Pancreas (tissue), 10 donors: Measurements from ENCODE around the gene TMEM132C. TPM values are rescaled to one million over a fixed set of nuclear protein-coding genes. Genes with fewer than 3 reads are reported as not detected.
A peak's percentile ranks its signal among the peaks of the same experiment; 100 is the strongest.

Experiments used
- ATAC-seq, 4 donors: fragments of 200-7000 bp; cut with Tn5 transposase; one replicate each; pipeline versions ENCODE4 v1.8.0 to v1.9.1; 2020; ENCODE audit warnings: mild to moderate bottlenecking in 4 of 4, moderate library complexity in 4 of 4
- DNase-seq, 6 donors: peaks; one replicate each; pipeline ENCODE4 v3.0.0-alpha.2; 2020
- FAIRE-seq: peaks from 2 replicates; lab custom pipeline; 2012; peaks lifted over from hg19 to GRCh38; lab: Jason Lieb, UNC
- H3K27ac ChIP-seq, 4 donors: fragments of 200-600 bp; sonication (generic); 1 replicate in 3 of 4; 2 replicates in 1 of 4; pipeline versions ENCODE4 v1.5.0 to v1.8.0; 2020
- H3K27me3 ChIP-seq, 4 donors: fragments of 200-600 bp; one replicate each; pipeline ENCODE4 v1.8.0; 2021
- H3K36me3 ChIP-seq, 3 donors: fragments of 200-600 bp; sonication (generic) in 1 of 3; one replicate each; pipeline versions ENCODE4 v1.5.0 to v1.8.0; 2020 to 2021
- H3K4me1 ChIP-seq, 3 donors: fragments of 200-600 bp; one replicate each; pipeline ENCODE4 v1.8.0; 2021
- H3K4me3 ChIP-seq, 4 donors: fragments of 200-600 bp; sonication (generic) in 2 of 4; one replicate each; pipeline versions ENCODE4 v1.5.0 to v1.8.0; 2020 to 2021
- H3K9me3 ChIP-seq, 4 donors: fragments of 200-600 bp; one replicate each; pipeline ENCODE4 v1.8.0; 2021
- WGBS, 2 donors: extraction: QIAGEN DNeasy Blood & Tissue Kit; methylation state at CpG; one replicate each; pipeline ENCODE4 v1.1.7; 2013; 5-methylcytosine and 5-hydroxymethylcytosine counted together
- intact Hi-C, 3 donors: fragments of 100-400 bp; cut with DNase I; formaldehyde crosslinking; loops; one replicate each; pipeline versions ENCODE4 v1.11.1 to v1.14.2; 2022
- polyA plus RNA-seq, 2 donors: library from polyadenylated mRNA; stranded (reverse); fragments of 200-250 nt; gene quantifications; one replicate each; pipeline ENCODE4 v1.2.3, GENCODE V29; 2013
- total RNA-seq, 6 donors: library from RNA; stranded (reverse); fragmentation: NEBNext Ultra II Directional in 4 of 6; extraction: Animal tissue kit (Norgen Biotek cat#: 25700) in 4 of 6; gene quantifications; one replicate each; pipeline versions ENCODE4 v1.2.1 to v1.2.4, GENCODE V29; 2021 to 2023
- TF ChIP-seq, protein P1 (sequence below), 4 donors: fragments of 200-600 bp; sonication (generic) in 3 of 4; IDR thresholded peaks; one replicate each; pipeline versions ENCODE4 v1.5.0 to v1.8.0; 2021; ENCODE audit warnings: antibody characterized with exemption in 4 of 4
- donor health status: healthy with polysubstance abuse.
- donor health status: DM: no; HTN: no; CAD: no; lungs with moderate emphysema.
- donor health status: DM: no; HTN: no; CAD: no.
- donor health status: control.
- donor health status: control.
- donor health status: Bipolar disorder and iron deficiency.
- donor health status: DM: yes; HTN: yes; CAD: no.
- donor health status: DM: no; HTN: no; CAD: no.
- donor health status: DM: no; HTN: no; CAD: no.
- donor health status: DM: yes; HTN: yes; CAD: no.

TMEM132C gene
- total and polyA plus RNA-seq, 8 donors, result 0.63 to 5.8 (median 3.1) TPM

DNA sequence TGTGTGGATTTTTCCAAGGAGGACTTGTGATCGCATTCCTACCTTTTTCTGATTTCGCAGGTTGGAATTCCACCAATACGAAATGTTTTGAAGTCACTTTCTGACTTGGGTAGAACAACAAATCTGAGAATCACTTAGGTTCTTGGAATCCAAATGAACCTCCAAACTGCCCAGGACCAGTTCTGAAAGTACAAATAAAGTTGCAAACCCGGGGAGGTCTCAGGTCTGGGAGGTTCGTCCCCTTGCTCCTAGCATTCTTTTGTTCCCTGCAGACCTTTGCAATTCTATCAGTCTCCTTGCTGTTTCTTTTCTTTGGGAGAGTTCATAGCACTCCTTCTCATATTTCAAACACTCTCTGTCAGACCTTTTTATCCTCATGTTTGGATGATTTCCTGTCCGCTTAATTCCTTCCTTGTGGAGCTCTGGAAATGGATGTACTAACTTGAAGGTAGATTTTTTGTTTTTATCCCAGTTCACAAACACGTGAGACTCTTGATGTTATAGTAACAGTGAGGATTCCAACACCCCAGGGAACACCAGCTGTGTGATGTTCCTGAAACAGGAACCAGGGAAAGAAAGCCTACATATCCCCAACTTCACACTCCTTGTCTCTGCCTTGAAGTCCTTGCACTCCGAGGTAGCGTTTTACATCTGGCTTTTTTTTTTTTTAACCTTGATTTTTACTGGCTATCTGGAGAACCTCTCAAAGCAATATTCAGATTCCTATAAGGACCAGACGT lies 70.6 kb downstream of the TMEM132C start:
- no peak overlapping the region for H3K27ac ChIP-seq
- H3K4me3 ChIP-seq, result no peak overlapping the region
- H3K27me3 ChIP-seq, result peaks cover 0 to 6% (median 0%) of the 10 kb centered on the region in 4 donors
- no peaks in the 10 kb centered on the region for H3K36me3 ChIP-seq
- no peaks in the 10 kb centered on the region for H3K4me1 ChIP-seq
- H3K9me3 ChIP-seq, result no peaks in the 10 kb centered on the region
- no peak for FAIRE-seq
- intact Hi-C loops, result no loop called here
- ATAC-seq, result peak in 1 of 4 donors; percentile 9
- no peak for DNase-seq
- 7 to 9% methylated on average over 10 of the region's 10 CpGs for WGBS, 2 donors
- TF ChIP-seq, protein P1, sequence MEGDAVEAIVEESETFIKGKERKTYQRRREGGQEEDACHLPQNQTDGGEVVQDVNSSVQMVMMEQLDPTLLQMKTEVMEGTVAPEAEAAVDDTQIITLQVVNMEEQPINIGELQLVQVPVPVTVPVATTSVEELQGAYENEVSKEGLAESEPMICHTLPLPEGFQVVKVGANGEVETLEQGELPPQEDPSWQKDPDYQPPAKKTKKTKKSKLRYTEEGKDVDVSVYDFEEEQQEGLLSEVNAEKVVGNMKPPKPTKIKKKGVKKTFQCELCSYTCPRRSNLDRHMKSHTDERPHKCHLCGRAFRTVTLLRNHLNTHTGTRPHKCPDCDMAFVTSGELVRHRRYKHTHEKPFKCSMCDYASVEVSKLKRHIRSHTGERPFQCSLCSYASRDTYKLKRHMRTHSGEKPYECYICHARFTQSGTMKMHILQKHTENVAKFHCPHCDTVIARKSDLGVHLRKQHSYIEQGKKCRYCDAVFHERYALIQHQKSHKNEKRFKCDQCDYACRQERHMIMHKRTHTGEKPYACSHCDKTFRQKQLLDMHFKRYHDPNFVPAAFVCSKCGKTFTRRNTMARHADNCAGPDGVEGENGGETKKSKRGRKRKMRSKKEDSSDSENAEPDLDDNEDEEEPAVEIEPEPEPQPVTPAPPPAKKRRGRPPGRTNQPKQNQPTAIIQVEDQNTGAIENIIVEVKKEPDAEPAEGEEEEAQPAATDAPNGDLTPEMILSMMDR (IDR thresholded peaks at IDR 0.05), result no peak

DNA sequence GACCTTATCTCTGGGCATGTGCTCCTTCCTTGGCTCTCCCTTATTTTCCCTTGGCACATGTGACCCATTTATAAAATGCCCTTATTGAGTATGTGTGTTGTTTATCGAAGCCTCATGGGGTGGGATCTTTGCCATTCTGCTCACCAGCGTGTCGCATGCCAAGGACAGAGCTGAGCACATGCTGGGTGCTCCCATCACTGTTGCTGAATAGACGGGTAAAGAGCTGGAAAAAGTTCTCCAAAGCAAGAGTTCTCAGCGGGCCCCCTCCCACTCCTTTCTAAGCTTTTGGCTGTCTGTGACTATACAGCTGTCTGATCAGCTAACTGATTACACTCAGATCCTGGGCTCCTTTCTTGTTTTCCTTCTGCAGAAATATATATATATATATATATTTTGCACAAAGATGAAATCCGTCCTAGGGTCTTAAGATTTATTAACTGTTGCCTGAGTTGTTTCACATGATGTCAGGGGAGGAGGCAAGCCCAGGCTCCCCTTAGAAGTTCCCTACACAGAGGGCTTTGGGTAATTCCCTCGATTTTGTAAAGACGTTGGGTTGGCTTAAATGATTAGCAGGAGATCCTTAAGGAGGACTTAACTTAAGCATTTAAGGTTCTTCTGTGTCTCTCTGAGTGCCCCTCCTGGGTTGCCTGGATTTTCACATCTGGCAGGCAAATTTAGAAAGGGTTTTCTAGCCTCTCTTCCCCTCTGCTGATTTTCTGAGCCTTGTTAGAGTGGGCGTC lies 71.6 kb downstream of the TMEM132C start:
- intact Hi-C loops, result no loop called here
- Histone ChIP-seq H3K27me3 (peaks cover 0 to 6% (median 0%) of the 10 kb centered on the region in 4 donors), H3K4me3 (no peak overlapping the region), H3K36me3 (no peaks in the 10 kb centered on the region), H3K4me1 (no peaks in the 10 kb centered on the region), H3K27ac (peak overlapping the region in 1 of 4 donors; percentile 22), H3K9me3 (no peaks in the 10 kb centered on the region)
- DNase-seq (peak in 1 of 6 donors; percentile 17), FAIRE-seq (no peak), ATAC-seq (peak in 3 of 4 donors; percentile 16 to 48 (median 32))
- 4 to 6% methylated on average over 9 of the region's 9 CpGs for WGBS, 2 donors
- TF ChIP-seq, protein P1 (IDR thresholded peaks at IDR 0.05), result no peak

- intact Hi-C loops, result no loop called here
- WGBS, 2 donors, result 9 to 10% methylated on average over 6 of the region's 6 CpGs
- Histone ChIP-seq H3K4me3 (no peak overlapping the region), H3K36me3 (no peaks in the 10 kb centered on the region), H3K4me1 (no peaks in the 10 kb centered on the region), H3K27me3 (peaks cover 0 to 6% (median 0%) of the 10 kb centered on the region in 4 donors), H3K9me3 (no peaks in the 10 kb centered on the region), H3K27ac (peak overlapping the region in 1 of 4 donors; percentile 22)
- ATAC-seq (peak in 1 of 4 donors; percentile 32), DNase-seq (no peak), FAIRE-seq (no peak)
- TF ChIP-seq, protein P1 (IDR thresholded peaks at IDR 0.05), result no peak
These were observed 72.2 kb downstream of the TMEM132C start for GRCh38 chr12:128339126-128339520.

- TF ChIP-seq, protein P1 (IDR thresholded peaks at IDR 0.05), result no peak
- DNase-seq (no peak), FAIRE-seq (no peak), ATAC-seq (no peak)
- Histone ChIP-seq H3K9me3 (no peaks in the 10 kb centered on the region), H3K27ac (no peak overlapping the region), H3K36me3 (no peaks in the 10 kb centered on the region), H3K27me3 (peaks cover 0 to 6% (median 0%) of the 10 kb centered on the region in 4 donors), H3K4me3 (no peak overlapping the region), H3K4me1 (no peaks in the 10 kb centered on the region)
- WGBS, 2 donors, result 31 to 67% methylated on average over 1 of the region's 1 CpG
- intact Hi-C loops, result no loop called here
These were observed 72.7 kb downstream of the TMEM132C start for GRCh38 chr12:128339631-128340030.
